ENCODE measurements around the gene AREL1. TPM values are rescaled to one million over a fixed set of nuclear protein-coding genes. Genes with fewer than 3 reads are reported as not detected.
A peak's percentile ranks its signal among the peaks of the same experiment; 100 is the strongest.

AREL1 gene
- total RNA-seq, 1 experiment from 2014 or later, result 45.9 TPM

GRCh38 chr14:74620923-74621322, 92.0 kb downstream of the AREL1 start:
- peaks cover 53 to 64% of the 10 kb centered on the region in 2 experiments for H3K4me1 ChIP-seq (ENCODE audit: control insufficient read depth in 1 of 2, insufficient read depth in 2 of 2, low read length in 2 of 2)
- RAD21 ChIA-PET (ENCODE audit: low non-redundant PET in 1 of 2, low total read pairs in 2 of 2, uncharacterized antibody in 2 of 2, unreplicated experiment in 2 of 2), result no interaction called here
- DNase-seq (ENCODE audit: low read depth, low spot score), result no peak
- TF ChIP-seq SIN3A (IDR thresholded peaks at IDR 0.05; ENCODE audit: low read depth), result no peak
- no peak for TF ChIP-seq REST (IDR thresholded peaks at IDR 0.05; ENCODE audit: low read depth)
- no peak for TF ChIP-seq MAX (IDR thresholded peaks at IDR 0.05)
- no peak for TF ChIP-seq SP1 (IDR thresholded peaks at IDR 0.05; ENCODE audit: low read depth)
- TF ChIP-seq ZNF274 (IDR thresholded peaks at IDR 0.05; ENCODE audit: low read depth, low read length), result no peak
- TF ChIP-seq EZH2phosphoT487 (IDR thresholded peaks at IDR 0.05; ENCODE audit: borderline replicate concordance), result no peak
- TF ChIP-seq JUND (IDR thresholded peaks at IDR 0.05), result no peak
- TF ChIP-seq POLR2AphosphoS5 (IDR thresholded peaks at IDR 0.05; ENCODE audit: low read depth, low read length), result no peak
- TF ChIP-seq ATF3 (IDR thresholded peaks at IDR 0.05), result no peak
- no peak for TF ChIP-seq CEBPB (IDR thresholded peaks at IDR 0.05; ENCODE audit: low read depth)
- TF ChIP-seq ZFX (IDR thresholded peaks at IDR 0.05), result no peak
- no peak for TF ChIP-seq CTCF (IDR thresholded peaks at IDR 0.05 in 2 of 3, conservative IDR thresholded peaks at IDR 0.05 in 1 of 3; ENCODE audit: borderline replicate concordance in 1 of 3, insufficient read depth in 1 of 3, low read depth in 2 of 3, low read length in 2 of 3)
- TF ChIP-seq SRF (IDR thresholded peaks at IDR 0.05; ENCODE audit: low read depth), result no peak
- no peak for TF ChIP-seq ZBTB33 (IDR thresholded peaks at IDR 0.05; ENCODE audit: extremely low read depth, insufficient replicate concordance, low read length)
- no peak for TF ChIP-seq YY1 (IDR thresholded peaks at IDR 0.05; ENCODE audit: extremely low read depth, insufficient replicate concordance, low read depth, low read length)
- TF ChIP-seq CBX3 (IDR thresholded peaks at IDR 0.05; ENCODE audit: low read depth), result no peak
- no peak for TF ChIP-seq EZH2 (IDR thresholded peaks at IDR 0.05)
- no peak for TF ChIP-seq RAD21 (IDR thresholded peaks at IDR 0.05; ENCODE audit: low read depth)
- no peak for TF ChIP-seq POLR2A (IDR thresholded peaks at IDR 0.05; ENCODE audit: borderline replicate concordance, extremely low read depth, insufficient read depth, insufficient read length)
- no peak for TF ChIP-seq TCF7L2 (IDR thresholded peaks at IDR 0.05; ENCODE audit: borderline replicate concordance, extremely low read depth, insufficient read depth, insufficient read length)
- CTCF ChIA-PET, result interaction anchor here (1.0 kb wide), 1 partner anchor 8 kb away, joined by 3 read pairs; no protein-coding TSS in a partner anchor
- 0 out of 2 replicates have a peak overlapping the region, but pooled peaks have one; percentile 70 for H3K27ac ChIP-seq (ENCODE audit: low read depth, low read length)
- no peak for ATAC-seq
- intact Hi-C loops (cut with micrococcal nuclease), result no loop called here
- H3K27me3 ChIP-seq (ENCODE audit: insufficient read depth, low read length), result 0 out of 2 replicates have a peak, but pooled peaks cover 6% of the 10 kb centered on the region
- no peak overlapping the region for H3K4me3 ChIP-seq (replicated peaks in 1 of 2; ENCODE audit: low read depth in 1 of 2, low read length in 2 of 2)
- no peaks in the 10 kb centered on the region for H3K36me3 ChIP-seq (ENCODE audit: control insufficient read depth in 1 of 2, insufficient read depth in 2 of 2, low read length in 2 of 2)
- no peaks in the 10 kb centered on the region for H3K79me2 ChIP-seq (ENCODE audit: insufficient read depth, low read length)
- no peak overlapping the region for H3K9ac ChIP-seq (ENCODE audit: low read length)
- no peak overlapping the region for H2AFZ ChIP-seq (ENCODE audit: low read depth, low read length, poor library complexity, severe bottlenecking)
- BruUV-seq (replicated peaks), result no TSS peak
- peak overlapping the region; percentile 78 for H3K4me2 ChIP-seq (ENCODE audit: low read length)
- H4K20me1 ChIP-seq (ENCODE audit: insufficient read depth), result no peaks in the 10 kb centered on the region
- no peaks in the 10 kb centered on the region for H3K9me3 ChIP-seq (ENCODE audit: control insufficient read depth in 1 of 2, insufficient read depth in 1 of 2, low read depth in 1 of 2, low read length in 2 of 2)
- POLR2A ChIA-PET, result no interaction called here
- H3K9me2 ChIP-seq (ENCODE audit: insufficient read depth), result no peaks in the 10 kb centered on the region
